Epidermal melanocyte (primary cell): ENCODE measurements around the gene SGCE.

Source experiments
- DNase-seq: peaks from one replicate; pipeline ENCODE4 v3.0.0; 2011; ENCODE audit warnings: low spot score; ENCODE audit not compliant: insufficient read length

SGCE gene

GRCh38 chr7:94575646-94576045, 80.3 kb downstream of the SGCE start:
- DNase-seq, result no peak

DNA sequence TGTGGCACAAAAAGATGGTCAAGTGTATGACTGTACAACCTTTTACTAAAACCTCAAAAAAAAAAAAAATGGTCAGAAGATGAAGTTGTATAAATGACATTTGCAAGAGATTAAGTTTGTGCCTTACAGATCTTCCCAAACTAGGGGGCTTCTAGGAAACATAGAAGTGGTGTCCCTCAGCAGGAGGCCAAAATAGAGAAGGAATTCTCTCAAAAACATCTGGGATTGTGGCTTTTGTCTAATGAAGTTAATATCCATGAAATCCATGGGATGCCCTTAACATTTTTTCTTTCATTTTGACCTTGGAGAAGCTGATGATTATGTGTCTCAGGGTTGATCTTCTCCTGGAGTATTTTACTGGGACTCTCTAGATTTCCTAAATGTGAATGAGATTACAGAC, 84.1 kb downstream of the SGCE start:
- DNase-seq, result no peak

DNA sequence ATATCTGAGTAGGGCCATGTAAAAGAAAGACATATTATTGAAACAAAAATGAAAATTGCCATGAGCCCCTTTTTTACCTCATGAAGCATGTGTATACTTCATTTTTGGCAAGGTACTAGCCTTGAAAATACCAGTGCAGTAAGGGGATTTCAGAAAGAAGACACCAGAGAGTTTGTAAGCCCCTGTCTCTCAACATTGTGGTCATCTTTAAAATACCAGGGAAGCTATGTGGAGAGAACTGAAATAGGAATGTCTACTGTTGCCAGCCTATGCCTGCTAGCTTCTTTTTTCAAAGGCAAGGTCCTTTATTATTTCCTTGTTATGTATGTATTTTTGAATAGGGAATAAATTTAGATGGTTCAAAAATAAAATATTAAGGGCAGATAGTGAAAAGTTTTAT, 88.5 kb downstream of the SGCE start:
- no peak for DNase-seq

DNA sequence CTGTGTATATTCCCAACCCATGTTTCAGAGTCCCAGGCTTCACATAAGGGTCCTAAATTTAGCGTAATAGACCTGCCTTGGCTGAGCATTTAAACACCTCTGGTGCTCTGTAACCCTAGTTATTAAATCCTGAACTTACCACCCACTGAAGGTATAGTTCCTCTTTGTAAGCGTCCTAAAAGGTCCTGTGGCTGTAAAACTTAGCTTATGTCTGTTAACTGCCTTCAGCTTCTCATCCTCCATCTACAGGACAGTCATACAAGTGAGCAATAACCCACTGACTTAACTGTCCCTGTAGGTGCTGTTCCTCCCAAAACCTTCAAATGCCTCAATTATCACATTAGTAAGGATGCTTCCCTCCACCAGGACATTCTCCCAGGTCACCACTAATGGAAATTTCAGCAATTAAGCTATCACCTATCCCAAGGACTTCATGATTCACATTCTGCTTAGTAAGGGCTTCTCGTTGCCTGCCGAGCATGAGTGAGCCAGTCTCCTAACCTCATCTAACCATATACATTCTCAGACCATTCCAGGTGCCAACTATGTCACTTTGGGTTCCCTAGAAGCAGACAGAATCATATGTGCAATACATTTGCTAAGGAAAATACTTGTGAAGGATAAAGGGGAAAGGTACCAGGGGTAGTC, 90.6 kb downstream of the SGCE start:
- DNase-seq, result no peak

DNA sequence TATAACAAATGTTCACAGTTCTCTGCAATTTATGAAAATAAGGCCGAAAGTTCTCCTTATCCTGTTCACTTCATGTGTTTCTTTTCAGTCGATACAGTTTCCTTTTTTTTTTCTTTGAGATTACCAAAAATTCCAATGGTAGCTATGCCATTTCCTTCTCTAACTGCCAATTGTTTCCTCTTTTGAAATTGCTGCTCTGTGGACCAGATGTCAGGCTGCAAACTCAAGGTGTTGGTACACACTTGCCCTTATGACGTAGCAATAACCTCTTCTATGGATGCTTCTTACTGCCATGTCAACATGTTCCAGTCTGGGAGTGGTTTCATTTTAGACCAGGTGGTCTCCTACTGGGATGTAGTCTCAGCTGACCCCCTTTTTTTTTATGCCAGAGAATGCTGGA, 93.4 kb downstream of the SGCE start:
- no peak for DNase-seq

DNA sequence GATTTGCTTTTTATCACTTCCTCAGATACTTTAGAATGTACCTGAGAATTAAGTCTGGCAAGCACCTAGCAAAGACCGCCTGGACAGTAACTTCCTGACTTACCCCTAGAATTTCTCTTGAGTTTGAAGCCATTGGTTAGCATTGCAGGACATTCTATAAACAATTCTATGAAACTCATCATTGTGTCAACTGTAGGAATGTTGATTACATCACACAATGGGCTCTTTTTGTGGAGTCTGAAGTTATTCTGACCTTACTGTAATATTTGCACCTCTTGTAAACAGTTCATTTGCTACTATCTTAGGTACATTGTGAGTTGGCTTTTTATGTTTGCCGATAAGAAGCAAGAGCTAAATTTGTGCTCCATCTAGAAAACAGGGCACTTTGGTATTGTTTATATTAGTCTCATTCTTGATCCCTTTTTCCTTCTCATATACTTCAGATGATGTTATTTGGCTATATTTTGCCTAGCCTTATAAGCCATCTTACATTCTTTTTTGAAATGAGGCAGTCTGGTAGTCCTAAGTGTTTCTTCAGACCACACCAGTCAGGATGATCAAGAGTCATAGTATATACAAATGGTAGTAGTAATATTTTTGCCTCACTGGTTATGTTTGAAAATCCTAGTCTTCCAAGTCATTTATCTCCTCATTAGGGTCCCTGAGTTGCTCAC, 94.0 kb downstream of the SGCE start:
- no peak for DNase-seq

DNA sequence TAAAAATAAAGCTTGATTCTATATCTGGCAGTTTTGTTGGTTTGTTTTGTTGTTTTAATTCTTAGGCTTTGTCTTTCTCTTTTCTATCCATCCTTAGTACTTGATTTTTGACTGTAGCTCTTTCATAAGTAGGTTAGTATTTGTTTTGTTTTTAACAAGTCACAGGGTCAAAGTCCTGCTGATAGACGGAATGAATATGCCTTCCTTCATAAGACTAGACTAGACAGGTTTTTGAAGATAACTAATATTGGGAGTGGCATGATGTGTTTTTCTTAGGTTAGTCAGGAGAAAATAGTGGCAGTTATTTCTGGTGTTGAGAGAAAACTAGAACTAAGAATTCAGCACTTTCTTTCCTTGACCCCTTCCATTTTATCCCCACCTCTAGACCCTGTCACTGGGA, 96.0 kb downstream of the SGCE start:
- DNase-seq, result no peak

DNA sequence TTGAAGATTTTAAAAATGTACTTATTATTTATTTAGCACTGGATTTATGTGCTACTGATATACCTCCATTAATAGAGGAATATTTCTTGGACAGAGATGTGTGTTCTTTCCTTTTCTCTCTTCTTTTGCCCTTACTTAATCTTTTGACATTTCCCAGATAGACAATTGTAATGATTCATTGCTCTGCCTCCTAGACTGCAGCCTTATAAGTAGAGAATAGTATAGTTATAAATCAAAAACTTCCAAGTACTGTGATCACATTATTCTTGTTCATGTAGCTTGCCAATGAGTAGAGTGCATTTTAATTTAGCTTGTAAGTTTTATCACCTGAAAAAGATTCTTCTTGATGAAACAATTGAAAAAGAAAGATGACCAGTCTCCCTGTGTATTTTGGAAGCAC, 98.7 kb downstream of the SGCE start:
- DNase-seq, result no peak

GRCh38 chr7:94556028-94556427, 99.9 kb downstream of the SGCE start:
- DNase-seq, result no peak

GRCh38 chr7:94547126-94547525, 108.8 kb downstream of the SGCE start:
- DNase-seq, result no peak

GRCh38 chr7:94540428-94540827, 115.5 kb downstream of the SGCE start:
- no peak for DNase-seq
